ENCODE measurements around the gene P2RX1.

Gene P2RX1

DNA sequence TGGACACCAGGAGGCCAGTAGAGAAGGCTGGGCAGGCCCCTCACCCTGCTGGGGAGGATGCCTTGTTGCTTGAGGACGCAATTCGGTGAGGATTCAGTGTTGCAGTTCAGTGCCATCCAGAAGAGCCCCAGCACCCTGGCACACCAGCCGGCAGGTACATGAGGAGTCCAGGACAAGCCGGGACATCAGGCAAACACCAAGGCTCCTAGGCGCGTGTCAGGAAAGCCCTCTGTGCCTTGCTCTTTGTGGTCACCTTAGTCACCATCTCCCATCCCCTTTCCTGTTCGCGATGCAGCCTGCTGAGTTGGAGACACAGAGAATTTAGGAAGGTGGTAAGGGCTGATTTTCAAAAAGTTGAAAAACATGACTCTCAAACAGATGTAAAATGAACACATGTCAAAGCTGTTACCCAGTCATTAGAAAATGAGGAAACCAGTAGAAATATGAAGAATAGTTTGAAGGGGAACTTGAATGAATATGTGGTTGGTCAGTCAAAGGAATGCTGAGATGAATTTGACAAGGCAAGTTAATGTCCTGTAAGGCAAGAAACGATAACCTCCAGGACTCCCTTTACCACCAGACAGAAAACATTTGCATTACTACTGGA is 67.9 kb downstream of the P2RX1 start:
- DNase-seq, result no peak

DNA sequence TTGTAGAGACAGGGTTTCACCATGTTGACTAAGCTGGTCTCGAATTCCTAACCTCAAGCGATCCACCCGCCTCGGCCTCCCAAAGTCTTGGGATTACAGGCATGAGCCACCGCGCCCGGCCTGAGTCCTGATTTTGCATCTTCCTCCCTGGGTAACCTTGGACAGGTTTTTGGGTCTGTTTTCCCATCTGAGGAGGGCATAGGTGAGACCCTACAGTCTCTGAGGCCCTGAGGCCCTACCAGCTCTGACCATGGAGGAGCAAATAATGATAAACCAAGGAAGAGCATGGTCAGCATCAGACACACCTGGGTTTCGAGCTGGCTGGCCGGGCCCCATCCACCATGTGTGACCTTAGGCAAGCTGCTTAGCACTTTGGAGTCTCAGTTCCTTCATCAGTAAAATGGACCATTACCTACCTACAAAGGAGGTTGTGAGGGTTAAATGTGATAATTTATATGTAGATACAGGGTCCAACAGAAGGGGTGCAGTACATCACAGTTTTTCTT is 69.0 kb downstream of the P2RX1 start:
- DNase-seq, result no peak

All from NCI-H524 treated with DMSO at 0.1 percent for 48 hours (cell line).